Activated naive CD8-positive, alpha-beta T cell treated with anti-CD3 and anti-CD28 coated beads, Interleukin-2, amount 50 U/mL, for 24 hours (primary cell): ENCODE results near the gene NDUFAF5.
A peak's percentile ranks its signal among the peaks of the same experiment; 100 is the strongest.
"Not testable (repeated sequence)": the region's sequence is repeated elsewhere in the genome, so short reads cannot be mapped to it uniquely, and the experiment has no call there.

ENCODE experiments used
- ATAC-seq: fragments of 150-1000 bp; cut with Tn5 transposase; one replicate; pipeline ENCODE4 v1.10.0; 2021
- DNase-seq: peaks from one replicate; pipeline ENCODE4 v3.0.0; 2021
- H3K27ac Mint-ChIP-seq: one replicate; pipeline ENCODE4 v1.8.0; 2021; ENCODE audit warnings: mild to moderate bottlenecking, mixed read lengths
- H3K27me3 Mint-ChIP-seq: one replicate; pipeline ENCODE4 v1.8.0; 2021; ENCODE audit warnings: mixed read lengths
- H3K36me3 Mint-ChIP-seq: one replicate; pipeline ENCODE4 v1.8.0; 2021; ENCODE audit warnings: low read depth, mixed read lengths
- H3K4me1 Mint-ChIP-seq: one replicate; pipeline ENCODE4 v1.8.0; 2021; ENCODE audit warnings: mixed read lengths
- H3K4me3 Mint-ChIP-seq: one replicate; pipeline ENCODE4 v1.8.0; 2021; ENCODE audit warnings: mild to moderate bottlenecking, moderate library complexity, mixed read lengths
- H3K9me3 Mint-ChIP-seq: one replicate; pipeline ENCODE4 v1.8.0; 2021; ENCODE audit warnings: mixed read lengths

The NDUFAF5 gene, protein sequence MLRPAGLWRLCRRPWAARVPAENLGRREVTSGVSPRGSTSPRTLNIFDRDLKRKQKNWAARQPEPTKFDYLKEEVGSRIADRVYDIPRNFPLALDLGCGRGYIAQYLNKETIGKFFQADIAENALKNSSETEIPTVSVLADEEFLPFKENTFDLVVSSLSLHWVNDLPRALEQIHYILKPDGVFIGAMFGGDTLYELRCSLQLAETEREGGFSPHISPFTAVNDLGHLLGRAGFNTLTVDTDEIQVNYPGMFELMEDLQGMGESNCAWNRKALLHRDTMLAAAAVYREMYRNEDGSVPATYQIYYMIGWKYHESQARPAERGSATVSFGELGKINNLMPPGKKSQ

GRCh38 chr20:13784893-13785715 is at the start of gene NDUFAF5, which contains the start of gene ESF1:
Gene NDUFAF5, plus strand, starts transcription at chr20:13785028. Its CDS starts 41 bp downstream, at chr20:13785069.
Gene ESF1, minus strand, starts transcription at chr20:13784919. Its CDS starts 1,779 bp downstream, at chr20:13783140.
- DNase-seq (peak; percentile 90), ATAC-seq (peak; percentile 97)
- peak within 1 kb of the TSS; percentile 88 for H3K4me3 Mint-ChIP-seq
- peaks cover 2% of the 10 kb centered on the region for H3K27me3 Mint-ChIP-seq
- H3K9me3 Mint-ChIP-seq = no peaks in the 10 kb centered on the region
- peak within 1 kb of the TSS; percentile 94 for H3K27ac Mint-ChIP-seq
- H3K4me1 Mint-ChIP-seq = peaks cover 61% of the 10 kb centered on the region
- H3K36me3 Mint-ChIP-seq = peaks cover 49% of the 10 kb centered on the region

GRCh38 chr20:13735826-13736225 is 49.0 kb upstream of the NDUFAF5 start:
- peaks cover 7% of the 10 kb centered on the region for H3K9me3 Mint-ChIP-seq
- no peaks in the 10 kb centered on the region for H3K27me3 Mint-ChIP-seq
- H3K36me3 Mint-ChIP-seq = peaks cover 70% of the 10 kb centered on the region
- H3K4me1 Mint-ChIP-seq = peaks cover 7% of the 10 kb centered on the region
- no peak overlapping the region for H3K4me3 Mint-ChIP-seq
- DNase-seq = no peak
- ATAC-seq = no peak
- H3K27ac Mint-ChIP-seq = no peak overlapping the region

DNA sequence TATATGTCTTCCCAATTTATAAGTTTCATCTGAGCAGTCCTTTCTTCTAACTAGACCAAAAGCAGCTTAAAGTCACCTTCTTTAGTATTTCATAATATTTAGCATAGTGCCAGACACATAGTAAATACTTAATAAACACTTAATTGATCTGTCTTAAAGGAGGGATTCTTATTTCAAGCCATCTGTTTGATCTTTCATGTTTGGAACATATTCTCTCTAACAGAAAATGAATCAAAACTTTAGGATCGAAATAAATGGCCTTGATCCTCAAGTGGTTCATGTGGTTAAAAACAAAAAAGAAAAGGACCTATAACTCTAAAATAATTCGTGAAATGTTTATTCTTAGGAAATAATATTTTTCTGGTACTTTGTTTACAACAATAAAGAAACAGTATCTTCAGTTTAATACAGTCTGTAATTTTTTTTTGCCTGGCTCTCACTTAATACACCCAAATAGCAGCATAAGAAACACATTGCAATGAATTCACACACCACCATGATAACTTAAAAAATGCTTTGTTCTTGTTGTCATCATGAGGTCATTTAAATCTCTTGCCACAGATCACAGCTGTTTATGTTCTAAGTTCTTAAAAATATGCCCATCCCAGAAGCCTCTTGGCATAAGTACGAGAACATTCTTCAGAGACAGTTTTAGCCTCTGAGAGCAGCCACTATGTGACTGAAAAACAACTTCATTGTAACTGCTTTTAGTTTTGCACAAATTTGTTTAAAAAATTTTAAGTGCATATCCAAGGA is 48.2 kb upstream of the NDUFAF5 start:
- DNase-seq (no peak), ATAC-seq (no peak)
- Mint-ChIP-seq H3K36me3 (peaks cover 73% of the 10 kb centered on the region), H3K4me1 (peaks cover 11% of the 10 kb centered on the region), H3K27me3 (no peaks in the 10 kb centered on the region), H3K9me3 (peaks cover 15% of the 10 kb centered on the region), H3K27ac (no peak overlapping the region), H3K4me3 (no peak overlapping the region)

- H3K27ac Mint-ChIP-seq = not testable (repeated sequence)
- Mint-ChIP-seq H3K4me1 (peaks cover 19% of the 10 kb centered on the region), H3K36me3 (peaks cover 74% of the 10 kb centered on the region)
Observed at GRCh38 chr20:13738187-13738586, 46.6 kb upstream of the NDUFAF5 start.

DNA sequence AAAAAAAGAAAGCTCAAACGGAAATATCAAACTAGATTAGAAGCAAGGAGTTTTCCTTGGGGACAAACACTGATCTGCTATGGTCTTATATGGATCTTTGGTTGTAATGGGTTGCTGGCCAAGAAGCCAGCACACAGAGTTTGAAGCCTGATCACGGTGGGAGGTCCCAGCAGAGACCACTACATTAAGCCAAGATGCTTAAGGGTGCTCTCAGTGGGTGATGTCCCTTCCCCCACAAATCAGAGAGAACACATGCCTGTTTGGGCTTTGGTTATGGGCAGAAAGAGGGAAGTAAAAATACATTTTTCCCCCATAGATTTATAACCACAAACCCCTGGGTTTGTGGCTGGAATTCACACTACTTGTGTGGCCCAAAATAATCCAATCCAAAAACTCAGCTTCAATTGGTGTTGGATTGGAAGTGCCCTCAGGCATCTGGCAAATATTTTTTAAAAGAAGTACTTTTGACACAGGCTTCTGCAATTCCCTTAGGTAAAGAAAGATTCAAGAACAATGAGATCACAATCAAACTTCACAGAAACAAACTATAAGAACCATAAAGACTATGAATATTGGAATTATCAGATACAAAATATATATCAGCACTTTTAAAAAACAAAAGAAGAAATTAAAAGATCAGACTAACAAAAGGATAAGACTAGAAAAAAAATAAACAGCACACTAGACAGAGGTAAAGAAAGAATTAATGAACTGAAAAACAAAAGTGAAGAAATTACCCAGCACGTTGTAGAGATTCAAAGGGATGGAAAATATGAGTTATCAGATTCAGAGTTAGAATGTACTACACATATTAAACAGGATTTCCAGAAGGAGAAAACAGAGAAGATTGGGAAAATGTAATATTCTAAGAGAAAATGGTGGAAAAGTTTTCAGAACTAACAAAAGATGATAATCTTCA is 44.8 kb upstream of the NDUFAF5 start:
- Mint-ChIP-seq H3K36me3 (peaks cover 67% of the 10 kb centered on the region), H3K9me3 (peaks cover 22% of the 10 kb centered on the region), H3K27me3 (no peaks in the 10 kb centered on the region), H3K4me3 (no peak overlapping the region), H3K27ac (no peak overlapping the region), H3K4me1 (peaks cover 19% of the 10 kb centered on the region)
- no peak for DNase-seq
- no peak for ATAC-seq

More at GRCh38 chr20:13738187-13738586, 46.6 kb upstream of the NDUFAF5 start:
- ATAC-seq, H3K4me3 Mint-ChIP-seq, DNase-seq, H3K27me3 Mint-ChIP-seq: not testable (repeated sequence)
- H3K9me3 Mint-ChIP-seq = peaks cover 22% of the 10 kb centered on the region

DNA sequence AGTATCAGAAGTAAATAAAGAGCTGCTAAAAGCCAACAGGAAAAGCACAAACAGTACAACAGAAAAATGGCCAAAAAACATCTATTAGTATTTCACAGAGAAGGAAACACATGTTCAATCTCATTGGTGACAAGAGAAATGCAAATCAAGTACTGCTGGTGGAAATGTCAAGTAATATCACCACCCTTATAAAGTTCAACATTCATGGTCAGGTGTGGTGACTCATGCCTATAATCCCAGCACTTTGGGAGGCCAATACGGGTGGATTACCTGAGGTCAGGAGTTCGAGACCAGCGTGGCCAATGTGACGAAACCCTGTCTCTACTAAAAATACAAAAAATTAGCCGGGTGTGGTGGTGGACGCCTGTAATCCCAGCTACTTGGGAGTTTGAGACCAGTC is 42.9 kb upstream of the NDUFAF5 start:
- H3K36me3 Mint-ChIP-seq = peaks cover 75% of the 10 kb centered on the region
- H3K4me1 Mint-ChIP-seq = peaks cover 19% of the 10 kb centered on the region
- ATAC-seq (peak; percentile 49), DNase-seq (no peak)
- no peaks in the 10 kb centered on the region for H3K27me3 Mint-ChIP-seq
- peak overlapping the region; percentile 25 for H3K27ac Mint-ChIP-seq
- H3K4me3 Mint-ChIP-seq = no peak overlapping the region
- peaks cover 22% of the 10 kb centered on the region for H3K9me3 Mint-ChIP-seq

DNA sequence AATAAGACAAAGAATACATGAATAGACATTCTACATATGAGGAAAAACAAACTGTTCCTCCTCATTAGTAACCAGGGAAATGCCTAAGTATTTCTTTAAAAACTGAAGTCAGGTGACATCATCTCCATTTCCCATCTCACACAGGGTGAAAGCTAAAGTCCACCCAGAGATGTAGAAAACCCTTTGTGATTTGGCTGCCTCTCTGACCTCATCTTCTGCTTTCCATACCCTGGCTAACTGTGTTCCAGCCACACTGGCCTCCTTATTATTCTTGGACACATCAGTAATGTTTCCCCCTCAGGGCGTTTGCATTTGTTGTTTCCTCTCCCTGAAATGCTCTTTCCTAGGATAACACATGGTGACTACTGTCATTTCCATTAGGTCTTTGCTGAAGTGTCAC is 40.5 kb upstream of the NDUFAF5 start:
- Mint-ChIP-seq H3K27ac (no peak overlapping the region), H3K9me3 (peaks cover 22% of the 10 kb centered on the region), H3K4me3 (no peak overlapping the region), H3K36me3 (peaks cover 59% of the 10 kb centered on the region), H3K4me1 (peaks cover 19% of the 10 kb centered on the region), H3K27me3 (no peaks in the 10 kb centered on the region)
- ATAC-seq = no peak
- DNase-seq = no peak

DNA sequence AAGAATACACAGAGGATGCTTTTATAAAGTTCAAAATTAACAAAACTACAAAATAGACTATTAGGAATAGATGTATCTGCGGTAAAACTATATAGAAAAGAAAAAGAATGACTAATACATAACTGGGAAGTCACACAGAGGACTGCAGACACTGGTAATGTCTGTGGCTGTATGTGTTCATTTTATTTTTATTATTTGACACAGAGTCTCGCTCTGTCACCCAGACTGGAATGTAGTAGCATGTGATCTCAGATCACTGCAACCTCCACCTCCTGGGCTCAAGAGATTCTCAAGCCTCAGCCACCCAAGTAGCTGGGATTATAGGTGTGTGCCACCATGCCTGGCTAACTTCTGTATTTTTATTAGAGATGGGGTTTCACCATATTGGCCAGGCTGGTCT is 39.0 kb upstream of the NDUFAF5 start:
- Mint-ChIP-seq H3K4me1 (peaks cover 12% of the 10 kb centered on the region), H3K36me3 (peaks cover 51% of the 10 kb centered on the region), H3K4me3 (no peak overlapping the region), H3K27ac (no peak overlapping the region), H3K27me3 (no peaks in the 10 kb centered on the region), H3K9me3 (peaks cover 16% of the 10 kb centered on the region)
- no peak for DNase-seq
- ATAC-seq = no peak

DNA sequence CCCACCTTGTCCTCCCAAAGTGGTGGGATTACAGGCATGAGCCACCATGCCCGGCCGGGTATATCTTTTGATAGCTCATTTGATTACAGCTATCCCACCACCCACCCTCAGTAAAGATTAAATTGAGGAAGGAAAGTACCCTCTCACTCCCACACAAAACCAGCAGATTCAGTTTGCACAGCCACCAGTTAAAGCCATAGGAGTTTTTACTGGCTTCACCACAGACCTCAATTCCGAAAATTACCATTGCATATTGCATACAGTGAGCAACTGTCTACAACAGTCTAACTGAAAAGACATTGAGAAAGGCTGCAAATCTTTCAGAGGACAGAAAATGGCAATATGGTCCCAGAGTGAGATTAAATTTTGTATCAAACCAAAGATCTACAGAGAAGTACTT is 35.0 kb upstream of the NDUFAF5 start:
- no peak overlapping the region for H3K27ac Mint-ChIP-seq
- H3K27me3 Mint-ChIP-seq = no peaks in the 10 kb centered on the region
- no peaks in the 10 kb centered on the region for H3K9me3 Mint-ChIP-seq
- no peaks in the 10 kb centered on the region for H3K4me1 Mint-ChIP-seq
- no peak overlapping the region for H3K4me3 Mint-ChIP-seq
- ATAC-seq (no peak), DNase-seq (no peak)
- H3K36me3 Mint-ChIP-seq = peaks cover 27% of the 10 kb centered on the region

DNA sequence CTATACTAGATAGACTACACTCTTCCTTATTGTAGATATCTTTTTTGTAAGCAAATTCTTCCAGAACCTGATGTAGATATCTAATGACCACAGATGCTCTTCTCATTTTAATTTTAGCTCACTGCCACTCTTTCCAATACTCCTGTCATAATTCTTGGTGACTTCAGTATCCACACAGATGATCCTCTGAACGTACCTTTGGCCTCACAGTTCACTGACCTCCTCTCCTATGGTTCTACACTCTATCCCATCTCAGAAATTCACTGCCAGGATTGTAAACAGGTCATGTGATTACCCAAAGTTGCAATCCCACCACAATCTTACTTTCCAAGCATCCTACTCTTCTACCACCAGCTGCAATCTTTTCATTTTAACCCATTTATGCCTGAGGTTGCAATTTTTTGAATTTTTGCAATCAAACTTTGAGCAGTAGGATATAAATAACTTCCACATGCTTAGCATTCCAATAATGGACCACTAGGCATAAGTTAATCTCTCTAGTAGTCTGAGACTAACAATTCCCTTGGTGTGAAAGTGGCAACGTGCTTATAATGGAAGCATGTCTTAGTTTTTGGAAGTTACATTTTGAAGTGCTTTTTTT is 31.3 kb upstream of the NDUFAF5 start:
- no peak overlapping the region for H3K4me3 Mint-ChIP-seq
- H3K4me1 Mint-ChIP-seq = no peaks in the 10 kb centered on the region
- H3K27ac Mint-ChIP-seq = no peak overlapping the region
- peaks cover 30% of the 10 kb centered on the region for H3K36me3 Mint-ChIP-seq
- no peaks in the 10 kb centered on the region for H3K9me3 Mint-ChIP-seq
- ATAC-seq (no peak), DNase-seq (no peak)
- H3K27me3 Mint-ChIP-seq = no peaks in the 10 kb centered on the region

DNA sequence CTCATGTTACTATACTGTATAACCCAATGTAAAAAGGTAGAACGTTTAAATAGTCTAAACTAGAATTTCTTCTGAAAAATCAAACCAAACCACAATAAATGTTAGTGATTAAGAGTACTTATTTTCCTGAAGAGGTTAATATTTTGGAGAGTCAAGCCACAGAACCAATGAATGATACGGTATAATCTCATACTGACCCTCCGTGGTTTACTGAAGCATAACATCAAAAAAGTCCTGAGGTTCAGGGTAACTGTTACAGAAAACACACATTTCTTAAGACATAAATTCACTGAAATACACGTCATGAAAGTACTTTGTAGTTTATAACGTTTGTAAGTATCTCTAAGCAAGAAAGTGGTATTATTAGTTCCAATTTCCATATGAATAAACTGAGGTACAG is 29.0 kb upstream of the NDUFAF5 start:
- no peak for DNase-seq
- Mint-ChIP-seq H3K9me3 (no peaks in the 10 kb centered on the region), H3K4me1 (no peaks in the 10 kb centered on the region), H3K27me3 (no peaks in the 10 kb centered on the region), H3K27ac (no peak overlapping the region), H3K36me3 (peaks cover 32% of the 10 kb centered on the region), H3K4me3 (no peak overlapping the region)
- no peak for ATAC-seq

- H3K4me3 Mint-ChIP-seq = no peak overlapping the region
- H3K27ac Mint-ChIP-seq = no peak overlapping the region
- H3K9me3 Mint-ChIP-seq = no peaks in the 10 kb centered on the region
- H3K4me1 Mint-ChIP-seq = no peaks in the 10 kb centered on the region
- peaks cover 28% of the 10 kb centered on the region for H3K36me3 Mint-ChIP-seq
- no peak for DNase-seq
- no peak for ATAC-seq
- no peaks in the 10 kb centered on the region for H3K27me3 Mint-ChIP-seq
Observed at GRCh38 chr20:13756551-13756950, 28.3 kb upstream of the NDUFAF5 start.

DNA sequence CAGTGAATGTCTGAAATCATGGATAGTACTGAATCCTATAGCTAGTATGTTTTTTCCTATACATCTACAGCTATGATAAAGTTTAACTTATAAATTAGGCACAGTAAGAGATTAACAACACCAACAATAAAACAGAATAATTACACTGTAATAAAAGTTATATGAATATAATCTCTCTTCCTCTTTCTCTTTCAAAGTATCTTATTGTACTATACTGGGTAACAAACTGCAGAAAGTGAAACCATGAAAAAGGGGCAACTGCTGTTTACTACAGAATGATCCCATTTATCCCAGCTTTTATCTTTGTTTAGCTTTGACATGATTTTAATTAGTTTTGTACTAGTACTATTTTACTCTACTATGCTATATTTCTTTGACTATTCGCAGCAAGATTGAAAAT is 25.9 kb upstream of the NDUFAF5 start:
- H3K4me1 Mint-ChIP-seq = no peaks in the 10 kb centered on the region

More for the DNA sequence above, 25.9 kb upstream of the NDUFAF5 start:
- H3K4me3 Mint-ChIP-seq = no peak overlapping the region
- peaks cover 35% of the 10 kb centered on the region for H3K36me3 Mint-ChIP-seq
- no peak overlapping the region for H3K27ac Mint-ChIP-seq
- no peaks in the 10 kb centered on the region for H3K27me3 Mint-ChIP-seq
- no peaks in the 10 kb centered on the region for H3K9me3 Mint-ChIP-seq
- ATAC-seq (no peak), DNase-seq (no peak)
